IPS-11a (cell line): Measurements from ENCODE around the gene PML.
"Not testable (repeated sequence)": the region's sequence is repeated elsewhere in the genome, so short reads cannot be mapped to it uniquely, and the experiment has no call there.

Experiments used
- H3K4me3 ChIP-seq: one replicate; pipeline ENCODE4 v1.5.1; 2013; ENCODE audit warnings: low read depth, low read length, control low read depth

Gene PML

DNA sequence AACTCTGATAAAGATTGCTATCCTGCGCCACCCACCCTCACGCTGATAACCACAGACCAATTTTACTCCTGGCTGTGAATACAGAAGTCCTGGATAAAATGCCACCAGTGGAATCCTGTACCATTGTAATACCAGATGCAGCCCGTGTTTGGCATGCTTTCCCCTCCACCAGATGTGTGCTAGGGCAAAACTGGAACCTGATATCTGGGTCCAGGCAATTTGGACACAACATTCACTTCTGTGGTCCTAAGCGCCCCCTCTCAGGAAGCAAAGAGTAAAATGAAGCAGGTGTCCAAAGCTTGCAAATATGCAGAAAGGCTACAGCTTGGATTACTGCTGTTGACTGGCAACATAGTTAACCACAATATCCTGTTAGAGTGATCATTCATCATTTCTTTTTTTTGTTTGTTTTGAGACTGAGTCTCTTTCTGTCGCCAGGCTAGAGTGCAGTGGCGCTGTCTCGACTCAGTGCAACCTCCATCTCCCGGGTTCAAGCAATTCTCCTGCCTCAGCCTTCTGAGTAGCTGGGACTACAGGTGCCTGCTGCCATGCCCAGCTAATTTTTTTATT, 35.4 kb upstream of the PML start:
- no peak overlapping the region for H3K4me3 ChIP-seq

DNA sequence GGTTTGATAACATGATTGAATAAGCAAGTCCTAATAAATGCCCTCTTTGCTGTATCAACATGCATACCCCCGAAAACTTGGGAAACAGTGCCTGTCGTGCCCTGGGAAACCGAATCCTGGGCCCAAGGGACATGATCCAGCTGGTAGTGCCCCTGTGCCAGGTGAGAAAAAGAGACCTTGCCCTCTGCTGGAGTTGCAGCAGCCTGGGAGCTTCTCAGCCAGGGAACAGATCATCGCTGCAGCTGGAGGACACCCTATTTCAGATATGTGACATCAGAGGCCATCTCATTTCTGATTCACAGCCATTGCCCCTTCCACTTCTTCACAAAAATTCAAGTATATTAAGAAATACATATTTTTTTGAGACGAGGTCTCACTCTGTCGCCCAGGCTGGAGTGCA, 34.7 kb upstream of the PML start:
- no peak overlapping the region for H3K4me3 ChIP-seq

DNA sequence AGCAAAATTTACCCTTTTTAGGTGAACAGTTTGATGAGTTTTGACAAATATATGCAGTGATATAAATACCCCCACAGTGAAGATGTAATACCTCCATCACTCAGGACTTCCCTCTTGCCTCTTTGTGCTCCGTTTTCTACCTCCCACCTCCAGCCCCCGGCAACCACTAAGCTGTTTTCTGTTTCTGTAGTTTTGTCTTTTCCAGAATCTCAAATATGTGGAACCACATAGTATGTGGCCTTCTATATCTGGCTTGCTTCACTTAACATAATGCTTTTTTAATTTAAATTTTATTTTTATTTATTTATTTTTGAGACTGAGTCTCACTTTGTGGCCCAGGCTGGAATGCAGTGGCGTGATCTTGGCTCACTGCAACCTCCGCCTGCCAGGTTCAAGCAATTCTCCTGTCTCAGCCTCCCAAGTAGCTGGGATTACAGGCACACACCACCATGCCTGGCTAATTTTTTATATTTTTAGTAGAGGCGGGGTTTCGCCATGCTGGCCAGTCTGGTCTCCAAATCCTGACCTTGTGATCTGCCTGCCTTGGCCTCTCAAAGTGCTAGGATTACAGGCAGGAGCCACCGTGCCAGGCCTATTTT, 33.9 kb upstream of the PML start:
- not testable (repeated sequence) for H3K4me3 ChIP-seq

DNA sequence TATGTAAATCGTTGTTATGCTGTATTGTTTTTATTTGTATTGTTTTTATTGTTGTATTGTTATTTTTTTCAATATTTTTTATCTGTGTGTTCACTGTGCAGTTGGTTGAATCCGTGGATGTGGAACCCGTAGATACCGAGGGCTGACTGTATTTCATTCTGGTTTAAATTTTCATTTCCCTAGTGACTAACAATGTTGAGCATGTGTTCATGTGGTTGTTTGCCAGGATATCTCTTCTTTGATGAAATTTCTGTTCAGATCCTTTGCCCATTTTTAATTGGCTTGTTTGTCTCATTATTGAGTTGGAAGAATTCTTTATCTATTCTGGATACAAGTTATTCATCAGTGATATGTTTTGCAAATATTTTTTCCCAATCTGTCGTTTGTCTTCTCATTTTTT, 32.1 kb upstream of the PML start:
- H3K4me3 ChIP-seq, result no peak overlapping the region

DNA sequence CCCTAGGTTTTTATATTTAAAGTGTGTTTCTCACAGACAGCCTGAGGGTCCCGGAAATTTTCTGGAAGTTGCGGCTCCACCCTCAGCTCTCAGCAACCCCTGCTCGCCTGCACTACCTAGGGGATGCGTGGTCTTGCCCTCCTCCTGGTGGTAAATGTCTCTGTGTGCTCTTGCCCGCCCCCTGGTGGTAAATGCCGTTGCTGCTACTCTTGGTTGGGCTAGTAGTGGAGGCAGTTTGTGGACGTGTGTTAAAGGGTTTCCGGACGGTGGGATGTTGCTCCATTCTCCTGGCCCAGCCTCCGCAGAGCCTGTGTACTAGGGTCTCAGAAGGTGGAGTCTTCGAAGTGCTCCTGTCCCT, 29.8 kb upstream of the PML start:
- no peak overlapping the region for H3K4me3 ChIP-seq

DNA sequence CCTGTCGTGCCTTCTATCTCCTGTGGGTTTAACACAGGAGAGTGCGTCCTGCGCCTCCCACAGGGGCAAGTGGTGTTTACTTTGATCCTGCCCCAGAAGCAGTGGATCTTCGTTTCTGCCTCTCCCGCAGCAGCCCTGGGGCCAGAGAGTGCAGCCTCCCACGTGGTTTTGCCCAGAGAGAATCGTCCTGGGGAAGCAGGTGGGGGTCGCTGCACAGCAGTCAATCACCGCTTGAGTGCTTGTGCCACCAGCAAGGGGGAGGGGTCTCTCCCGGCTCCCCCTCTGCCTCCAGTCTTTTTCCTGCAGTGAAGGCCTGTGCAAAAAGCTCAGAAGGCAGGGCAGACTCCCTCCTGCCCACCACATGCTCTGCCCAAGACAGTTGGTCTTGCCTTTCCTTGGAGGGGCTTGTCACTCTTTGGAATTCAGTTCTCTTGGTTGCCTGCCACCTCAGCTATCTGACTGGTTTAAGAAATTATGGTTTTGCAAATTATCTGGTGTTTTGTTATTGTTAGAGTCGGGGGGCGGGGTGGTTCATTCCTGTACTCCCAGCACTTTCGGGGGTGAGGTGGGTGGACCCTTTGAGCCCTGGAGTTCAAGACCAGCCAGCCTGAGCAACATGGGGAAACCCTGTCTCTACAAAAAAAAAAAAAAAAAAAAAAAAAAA, 29.3 kb upstream of the PML start:
- no peak overlapping the region for H3K4me3 ChIP-seq

DNA sequence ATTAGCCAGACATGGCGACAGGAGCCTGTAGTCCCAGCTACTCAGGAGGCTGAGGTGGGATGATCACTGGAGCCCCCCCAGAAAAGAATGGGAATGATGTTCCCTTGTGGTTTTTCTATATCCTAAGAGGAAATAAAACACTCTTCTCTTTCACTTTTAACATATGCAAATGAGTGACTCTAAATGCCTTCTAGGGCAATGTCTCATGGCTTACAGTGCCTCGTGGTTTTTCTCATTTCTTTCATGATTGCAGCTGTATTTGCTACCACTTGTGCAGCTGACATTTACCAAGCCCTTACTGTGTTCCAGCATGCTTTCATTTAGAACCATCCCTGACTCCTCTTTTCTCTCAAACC, 28.8 kb upstream of the PML start:
- no peak overlapping the region for H3K4me3 ChIP-seq

DNA sequence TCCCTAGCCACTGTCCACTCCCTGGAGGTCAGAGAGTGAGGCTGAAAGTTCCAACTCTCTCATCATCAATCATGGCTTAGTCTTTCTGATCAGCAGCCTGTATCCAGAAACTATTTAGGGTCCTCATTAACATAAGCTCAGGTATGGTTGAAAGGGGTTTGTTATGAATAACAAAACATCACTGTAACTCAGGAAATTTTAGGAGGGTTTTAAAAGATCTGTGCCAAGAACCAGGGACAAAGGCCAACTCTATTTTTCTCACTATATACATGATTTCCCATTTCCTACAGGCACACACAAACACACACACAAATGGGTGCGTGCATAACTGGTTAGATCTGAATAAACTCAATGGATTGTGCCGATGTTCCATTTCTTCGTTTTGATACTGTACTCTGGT, 26.1 kb upstream of the PML start:
- H3K4me3 ChIP-seq, result no peak overlapping the region

DNA sequence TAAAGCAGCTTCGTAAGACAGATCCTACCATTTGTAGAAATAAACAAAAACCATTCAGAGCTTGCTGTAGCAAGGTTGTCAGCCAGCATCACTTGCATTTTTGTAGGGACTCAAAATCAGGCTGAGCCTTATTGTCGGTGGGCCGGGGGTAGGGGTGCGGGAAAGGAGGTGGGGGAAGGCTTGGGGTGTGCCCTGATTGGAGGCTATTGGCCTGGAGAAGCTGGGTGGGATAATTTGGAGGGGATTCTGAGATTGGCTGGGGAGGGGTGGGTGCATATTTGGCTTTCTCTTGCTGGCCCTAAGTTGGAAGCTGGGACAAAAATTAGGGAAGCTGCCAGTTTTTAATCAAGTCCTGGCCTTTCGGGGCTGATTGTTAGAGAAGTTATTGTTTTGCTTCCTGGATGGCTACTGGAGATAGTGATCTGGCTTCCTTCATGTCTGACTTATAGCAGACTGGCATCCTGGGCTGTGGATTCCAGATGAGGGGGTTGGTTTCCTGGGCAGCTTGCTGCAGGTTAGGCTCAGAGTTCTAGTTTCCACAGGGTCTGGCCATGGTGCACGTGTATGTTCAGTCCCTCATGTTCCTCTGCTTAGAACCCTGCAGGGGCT, 25.3 kb upstream of the PML start:
- H3K4me3 ChIP-seq, result no peak overlapping the region

DNA sequence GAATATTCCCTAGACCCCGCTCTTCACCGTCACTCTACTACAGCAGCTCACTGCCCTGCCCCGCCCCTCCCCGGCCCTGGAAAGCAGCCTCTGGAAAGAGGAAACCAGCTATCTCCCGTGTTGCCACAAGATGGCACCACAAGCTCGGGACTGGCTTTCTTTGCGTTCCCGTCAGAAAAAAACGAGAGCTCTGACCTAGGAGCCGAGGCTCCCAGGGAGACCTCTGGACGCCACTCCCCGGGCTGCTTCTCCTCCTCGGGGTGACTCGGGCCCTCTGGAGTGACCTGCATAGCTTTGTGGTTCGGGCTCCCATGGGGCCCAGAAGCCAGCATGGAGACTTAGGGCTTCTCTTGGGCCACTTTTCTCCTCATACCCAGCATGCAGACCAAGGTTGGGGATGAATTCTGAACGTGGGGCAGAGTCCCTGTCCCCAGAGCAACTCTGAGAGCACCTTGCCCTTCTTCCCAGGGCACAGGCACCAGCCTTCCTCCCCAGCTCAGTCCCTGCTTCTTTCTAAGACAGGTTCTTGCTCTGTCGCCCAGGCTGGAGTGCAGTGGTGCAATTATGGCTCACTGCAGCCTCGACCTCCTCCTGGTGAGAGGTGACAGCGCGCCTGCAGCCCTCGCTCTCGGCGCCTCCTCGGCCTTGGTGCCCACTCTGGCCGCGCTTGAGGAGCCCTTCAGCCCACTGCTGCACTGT, 21.4 kb upstream of the PML start:
- H3K4me3 ChIP-seq, result no peak overlapping the region

DNA sequence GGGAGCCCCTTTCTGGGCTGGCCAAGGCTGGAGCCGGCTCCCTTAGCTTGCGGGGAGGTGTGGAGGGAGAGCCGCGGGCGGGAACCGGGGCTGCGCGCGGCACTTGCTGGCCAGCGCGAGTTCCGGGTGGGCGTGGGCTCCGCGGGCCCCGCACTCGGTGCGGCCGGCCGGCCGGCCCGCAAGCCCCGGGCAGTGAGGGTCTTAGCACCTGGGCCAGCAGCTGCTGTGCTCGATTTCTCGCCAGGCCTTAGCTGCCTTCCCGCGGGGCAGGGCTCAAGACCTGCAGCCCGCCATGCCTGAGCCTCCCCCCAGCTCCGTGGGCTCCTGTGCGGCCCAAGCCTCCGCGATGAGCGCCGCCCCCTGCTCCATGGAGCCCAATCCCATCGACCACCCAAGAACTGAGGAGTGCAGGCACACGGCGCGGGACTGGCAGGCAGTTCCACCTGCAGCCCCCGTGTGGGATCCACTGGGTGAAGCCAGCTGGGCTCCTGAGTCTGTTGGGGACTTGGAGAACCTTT, 20.8 kb upstream of the PML start:
- H3K4me3 ChIP-seq, result not testable (repeated sequence)

DNA sequence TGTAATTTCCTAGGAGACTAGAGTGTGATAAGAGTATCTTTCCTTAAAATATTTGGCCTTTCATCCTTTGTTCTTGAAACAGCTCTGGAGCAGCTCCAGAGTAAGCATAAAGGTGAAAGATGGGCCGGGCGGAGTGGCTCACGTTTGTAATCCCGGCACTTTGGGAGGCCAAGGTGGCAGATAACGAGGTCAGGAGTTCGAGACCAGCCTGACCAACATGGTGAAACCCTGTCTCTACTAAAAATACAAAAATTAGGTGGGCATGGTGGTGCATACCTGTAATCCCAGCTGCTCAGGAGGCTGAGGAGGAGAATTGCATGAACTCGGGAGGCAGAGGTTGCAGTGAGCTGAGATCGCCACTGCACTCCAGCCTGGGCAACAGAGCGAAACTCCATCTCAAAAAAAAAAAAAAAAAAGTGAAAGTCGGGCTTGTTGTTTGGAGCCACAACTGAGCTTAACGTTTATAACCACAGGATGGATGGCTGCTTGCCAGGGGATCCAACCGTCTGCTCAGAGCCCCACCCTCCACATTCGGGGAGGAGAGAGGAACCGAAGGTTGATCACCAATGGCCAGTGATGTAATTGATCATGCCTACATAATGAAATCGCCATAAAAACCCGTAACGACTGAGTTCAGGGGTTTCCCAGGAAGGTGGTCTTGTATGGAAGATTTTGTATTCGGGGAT, 18.9 kb upstream of the PML start:
- not testable (repeated sequence) for H3K4me3 ChIP-seq

DNA sequence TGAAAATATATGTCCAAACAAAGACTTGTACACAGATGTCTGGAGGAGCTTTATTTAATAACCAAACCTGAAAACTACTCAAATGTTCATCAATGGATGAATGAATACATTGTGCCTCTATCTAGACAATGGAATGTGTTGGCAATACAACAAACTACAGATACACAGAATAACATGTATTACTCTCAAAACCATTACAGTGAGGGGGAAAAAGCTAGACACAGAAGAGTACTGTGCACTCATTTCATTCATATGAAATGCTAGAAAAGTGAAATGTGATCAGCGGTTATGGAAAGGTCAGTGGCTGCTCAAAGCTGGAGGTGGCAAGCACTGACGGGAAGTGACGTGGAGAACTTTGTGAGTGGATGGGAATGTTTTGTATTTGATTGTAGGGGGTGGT, 15.6 kb upstream of the PML start:
- H3K4me3 ChIP-seq, result no peak overlapping the region

DNA sequence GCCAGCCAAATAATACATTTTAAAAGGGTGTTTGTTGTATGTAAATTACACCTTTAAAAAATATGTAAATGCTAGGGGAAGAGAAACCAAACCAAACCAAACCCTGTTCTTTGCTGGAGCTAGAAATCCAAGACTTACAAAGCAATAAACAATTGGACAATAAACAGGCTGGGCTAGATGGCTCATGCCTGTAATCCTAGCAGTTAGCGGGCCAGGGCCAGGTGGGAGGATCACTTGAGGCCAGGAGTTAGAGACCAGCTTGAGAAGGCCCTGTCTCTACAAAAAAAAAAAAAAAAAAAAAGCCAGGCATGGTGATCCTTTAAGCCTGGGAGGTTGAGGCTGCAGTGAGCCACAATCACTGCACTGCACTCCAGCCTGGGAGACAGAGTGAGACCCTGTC, 14.9 kb upstream of the PML start:
- no peak overlapping the region for H3K4me3 ChIP-seq

DNA sequence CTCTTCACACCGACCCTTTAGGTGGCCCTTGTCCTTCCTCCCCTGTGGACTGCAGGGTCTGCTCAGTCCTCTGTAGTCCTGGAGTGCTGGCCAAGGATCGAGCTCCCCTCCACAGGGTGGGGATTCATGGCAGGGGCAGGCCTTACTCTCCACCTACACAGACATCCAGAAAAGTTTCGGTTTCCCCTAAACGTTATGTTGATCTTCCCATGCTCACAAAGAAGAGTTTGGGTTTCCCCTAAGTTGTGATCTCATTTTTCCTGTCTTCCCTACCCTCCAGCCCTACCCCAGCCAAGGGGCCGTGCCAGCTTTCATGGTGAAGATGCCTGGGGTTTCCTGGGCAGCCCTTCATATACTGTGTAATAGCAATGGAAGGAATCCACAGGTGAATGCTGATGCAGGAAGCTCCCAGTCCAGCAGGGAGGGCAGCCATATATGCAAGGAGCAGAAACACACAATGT, 12.7 kb upstream of the PML start:
- H3K4me3 ChIP-seq, result no peak overlapping the region

DNA sequence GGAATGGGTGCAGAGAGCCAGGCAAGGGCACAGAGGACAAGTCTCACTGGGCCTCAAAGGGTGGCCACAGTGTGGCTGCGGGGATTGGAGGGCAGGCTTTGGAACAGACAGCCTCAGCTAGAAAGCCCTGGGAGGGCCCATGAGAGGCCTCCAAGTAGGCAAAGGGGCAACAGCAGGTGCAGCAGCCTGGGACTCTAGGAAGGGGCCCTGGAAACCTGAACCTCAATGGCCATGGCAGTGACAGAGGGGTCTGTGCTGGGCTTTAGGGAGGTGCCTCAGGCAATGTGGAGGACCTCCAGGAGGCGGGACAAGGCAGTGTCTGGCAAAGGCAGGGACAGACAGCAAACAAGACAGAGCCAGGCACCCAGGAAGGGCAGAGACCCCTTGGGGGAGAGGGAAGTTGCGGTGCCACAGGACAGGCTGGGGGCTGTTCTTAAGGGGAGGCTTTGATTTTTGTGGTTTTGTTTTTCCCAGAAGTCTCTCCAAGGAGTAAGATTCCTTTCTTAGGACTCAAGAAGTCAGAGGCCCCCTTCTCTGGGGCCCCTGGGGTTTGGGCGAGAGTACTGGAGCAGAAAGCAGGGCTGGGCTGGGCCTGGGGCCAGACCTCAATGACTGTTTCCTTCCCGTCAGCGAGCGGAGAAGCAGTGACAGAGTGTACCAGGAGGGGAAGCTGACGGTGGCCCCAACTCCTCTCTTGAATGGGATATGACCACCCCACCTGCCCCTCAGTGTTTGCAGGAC, 12.1 kb upstream of the PML start:
- H3K4me3 ChIP-seq, result no peak overlapping the region

DNA sequence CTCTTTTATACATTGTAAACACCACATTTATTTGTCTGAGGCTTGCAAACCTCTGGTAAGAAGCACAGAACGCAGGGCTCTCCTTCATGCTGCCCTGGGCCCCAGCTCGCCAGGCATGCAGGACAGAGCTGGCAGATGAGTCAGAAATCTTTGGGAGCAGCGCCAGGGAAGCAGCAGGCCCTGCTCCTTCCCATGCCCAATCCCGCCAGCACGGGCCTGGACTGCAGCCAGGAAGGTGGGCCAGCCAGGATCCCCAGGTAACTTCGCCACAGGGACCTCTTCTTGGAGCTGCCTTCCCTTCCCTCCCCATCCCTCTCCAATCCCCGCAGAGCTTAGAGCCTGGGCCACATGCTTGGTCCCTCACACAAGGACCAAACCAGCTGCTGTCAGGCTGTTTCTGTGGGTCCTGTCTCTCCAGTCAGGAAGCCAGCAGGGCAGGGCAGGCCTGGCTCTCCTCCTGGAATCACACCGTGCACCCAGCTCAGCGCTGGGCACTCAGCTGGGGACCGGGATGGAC, 11.2 kb upstream of the PML start:
- no peak overlapping the region for H3K4me3 ChIP-seq

DNA sequence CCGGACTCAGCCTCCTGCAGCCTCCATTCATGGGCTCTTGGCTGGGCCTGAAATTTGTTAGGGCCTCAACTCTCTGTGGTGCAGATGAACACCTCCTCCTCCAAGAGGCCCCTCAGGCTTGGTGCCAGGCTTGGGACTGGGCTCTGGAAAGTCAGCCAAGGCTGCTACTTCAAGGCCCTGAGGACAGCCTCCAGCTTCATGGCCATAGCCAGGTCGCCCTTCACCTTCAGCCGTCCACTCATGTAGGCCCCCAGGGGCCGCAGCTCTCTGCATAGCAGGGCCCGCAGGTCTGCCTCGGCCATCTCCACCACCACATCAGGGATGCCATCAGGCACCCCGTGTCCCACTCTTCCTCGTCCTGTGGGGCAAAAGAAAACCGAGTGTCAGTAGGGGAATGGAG, 10.7 kb upstream of the PML start:
- H3K4me3 ChIP-seq, result no peak overlapping the region

DNA sequence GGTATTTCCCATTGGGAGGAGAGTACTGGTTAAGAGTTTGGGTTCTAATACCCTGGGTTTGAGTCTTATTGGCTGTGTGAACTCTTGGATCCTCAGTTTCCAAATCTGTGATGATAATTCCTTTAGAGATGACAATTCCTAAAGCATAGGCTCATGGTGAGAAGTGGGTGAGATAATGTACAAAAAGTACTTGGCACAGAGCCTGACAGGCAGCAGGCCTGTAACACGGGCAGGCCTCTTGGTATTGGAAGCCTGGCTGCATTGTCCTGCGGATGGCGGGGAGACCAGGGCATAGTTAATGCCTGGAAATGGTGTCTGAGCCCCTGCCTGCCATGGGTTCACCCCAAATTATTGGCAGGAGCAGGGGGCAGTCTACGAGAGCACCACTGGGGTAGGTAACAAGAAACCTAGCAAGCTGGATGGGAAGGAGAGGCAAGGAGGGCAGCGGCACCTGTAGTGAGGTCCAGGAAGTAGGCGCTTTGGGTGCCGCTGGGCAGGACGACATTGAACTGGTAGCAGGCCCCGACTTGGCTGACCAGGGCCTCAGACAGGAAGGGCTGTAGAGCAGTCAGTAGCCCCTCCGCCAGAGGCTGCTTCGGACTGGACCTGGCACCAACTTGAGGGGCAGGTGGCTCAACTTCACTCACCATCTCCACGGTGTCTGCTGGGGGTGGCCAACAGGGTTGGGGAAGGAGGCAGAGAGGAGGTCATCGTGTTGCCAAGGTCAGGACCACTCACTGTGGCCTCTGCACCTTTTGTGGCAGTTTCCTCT, 10.1 kb upstream of the PML start:
- H3K4me3 ChIP-seq, result no peak overlapping the region
